GM19351 (cell line): Measurements from ENCODE around the gene GCN1.
"Not testable (repeated sequence)": the region's sequence is repeated elsewhere in the genome, so short reads cannot be mapped to it uniquely, and the experiment has no call there.

Experiments used
- ATAC-seq: cut with Tn5 transposase; IDR thresholded peaks from one replicate; pipeline ENCODE4 v1.9.1; 2021; ENCODE audit warnings: mild to moderate bottlenecking, moderate library complexity; ENCODE audit not compliant: unreplicated experiment

Gene GCN1

GRCh38 chr12:120194534-120195395, at the start of gene GCN1:
Gene GCN1, minus strand, starts transcription at chr12:120194715. Its CDS starts 18 bp downstream, at chr12:120194697.
- ATAC-seq, result peak; percentile 65

- ATAC-seq, result no peak
These were observed 48.6 kb upstream of the GCN1 start for GRCh38 chr12:120242971-120243699.

GRCh38 chr12:120242275-120242799, 47.8 kb upstream of the GCN1 start:
- ATAC-seq, result no peak

GRCh38 chr12:120241561-120242274, 47.2 kb upstream of the GCN1 start:
- no peak for ATAC-seq

- ATAC-seq, result no peak
These were observed 45.9 kb upstream of the GCN1 start for GRCh38 chr12:120240495-120240833.

GRCh38 chr12:120239776-120240494, 45.4 kb upstream of the GCN1 start:
- no peak for ATAC-seq

- ATAC-seq, result no peak
These were observed 44.4 kb upstream of the GCN1 start for GRCh38 chr12:120238839-120239445.

GRCh38 chr12:120238217-120238616, 43.7 kb upstream of the GCN1 start:
- no peak for ATAC-seq

GRCh38 chr12:120237360-120238171, 43.1 kb upstream of the GCN1 start:
- no peak for ATAC-seq

GRCh38 chr12:120236809-120237208, 42.3 kb upstream of the GCN1 start:
- not testable (repeated sequence) for ATAC-seq

GRCh38 chr12:120235369-120236323, 41.1 kb upstream of the GCN1 start:
- ATAC-seq, result no peak

GRCh38 chr12:120234643-120235368, 40.3 kb upstream of the GCN1 start:
- no peak for ATAC-seq

GRCh38 chr12:120231316-120232011, 36.9 kb upstream of the GCN1 start:
- no peak for ATAC-seq

GRCh38 chr12:120230974-120231315, 36.4 kb upstream of the GCN1 start:
- ATAC-seq, result no peak

GRCh38 chr12:120230326-120230973, 35.9 kb upstream of the GCN1 start:
- ATAC-seq, result no peak

GRCh38 chr12:120229487-120230325, 35.2 kb upstream of the GCN1 start:
- no peak for ATAC-seq
